Measurements from ENCODE around the gene KRT26. TPM values are rescaled to one million over a fixed set of nuclear protein-coding genes. Genes with fewer than 3 reads are reported as not detected.

KRT26 gene
- total RNA-seq, 1 experiment from 2014 or later: not detected

DNA sequence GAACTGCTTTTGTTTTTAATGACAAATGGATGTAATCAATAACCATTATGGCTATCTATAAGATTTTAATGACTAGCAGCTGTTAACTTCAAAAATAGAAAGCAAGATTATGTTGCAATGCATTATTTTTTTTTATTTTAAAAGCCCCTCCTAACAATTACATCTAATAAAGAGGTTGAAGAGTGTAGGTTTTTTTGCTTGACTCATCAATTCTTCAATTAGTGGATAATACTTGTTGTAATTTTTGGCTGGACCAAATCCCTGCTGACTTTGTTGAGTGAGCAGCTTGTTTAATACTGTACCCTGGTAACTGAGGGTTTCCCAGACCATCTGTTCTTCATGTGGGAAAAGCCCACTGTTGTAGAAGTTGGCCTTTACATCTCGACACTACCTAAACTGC, 41.0 kb downstream of the KRT26 start:
- Histone ChIP-seq H3F3A (ENCODE audit: insufficient read depth, low read depth) (peaks cover 9% of the 10 kb centered on the region; the same call in 1 of the 2 replicates), H3K4me3 (no peak overlapping the region), H3K9me3 (ENCODE audit: insufficient read depth, low read depth) (no peaks in the 10 kb centered on the region), H3K36me3 (ENCODE audit: low read depth) (no peaks in the 10 kb centered on the region), H3K4me2 (no peak overlapping the region), H3K27me3 (ENCODE audit: insufficient read depth, low read depth) (no peaks in the 10 kb centered on the region), H3K9me2 (ENCODE audit: insufficient read depth) (no peaks in the 10 kb centered on the region; the same call in none of the 2 replicates), H2AFZ (no peak overlapping the region), H3K4me1 (replicated peaks; ENCODE audit: insufficient read depth) (peaks cover 13% of the 10 kb centered on the region), H3K79me2 (ENCODE audit: low read depth) (no peaks in the 10 kb centered on the region), H3K27ac (no peak overlapping the region), H4K20me1 (ENCODE audit: insufficient read depth) (no peaks in the 10 kb centered on the region)
- TF ChIP-seq, protein P1, sequence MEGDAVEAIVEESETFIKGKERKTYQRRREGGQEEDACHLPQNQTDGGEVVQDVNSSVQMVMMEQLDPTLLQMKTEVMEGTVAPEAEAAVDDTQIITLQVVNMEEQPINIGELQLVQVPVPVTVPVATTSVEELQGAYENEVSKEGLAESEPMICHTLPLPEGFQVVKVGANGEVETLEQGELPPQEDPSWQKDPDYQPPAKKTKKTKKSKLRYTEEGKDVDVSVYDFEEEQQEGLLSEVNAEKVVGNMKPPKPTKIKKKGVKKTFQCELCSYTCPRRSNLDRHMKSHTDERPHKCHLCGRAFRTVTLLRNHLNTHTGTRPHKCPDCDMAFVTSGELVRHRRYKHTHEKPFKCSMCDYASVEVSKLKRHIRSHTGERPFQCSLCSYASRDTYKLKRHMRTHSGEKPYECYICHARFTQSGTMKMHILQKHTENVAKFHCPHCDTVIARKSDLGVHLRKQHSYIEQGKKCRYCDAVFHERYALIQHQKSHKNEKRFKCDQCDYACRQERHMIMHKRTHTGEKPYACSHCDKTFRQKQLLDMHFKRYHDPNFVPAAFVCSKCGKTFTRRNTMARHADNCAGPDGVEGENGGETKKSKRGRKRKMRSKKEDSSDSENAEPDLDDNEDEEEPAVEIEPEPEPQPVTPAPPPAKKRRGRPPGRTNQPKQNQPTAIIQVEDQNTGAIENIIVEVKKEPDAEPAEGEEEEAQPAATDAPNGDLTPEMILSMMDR (conservative IDR thresholded peaks at IDR 0.05): no peak
- no peak for TF ChIP-seq EZH2 (IDR thresholded peaks at IDR 0.05; ENCODE audit: low read depth)
- no peak for DNase-seq
- ChIA-PET POLR2A (ENCODE audit: unreplicated experiment) (no interaction called here), CTCF (no interaction called here)
- intact Hi-C loops (cut with micrococcal nuclease; ENCODE audit: unreplicated experiment): no loop called here
- no TSS peak for BruUV-seq (replicated peaks)

DNA sequence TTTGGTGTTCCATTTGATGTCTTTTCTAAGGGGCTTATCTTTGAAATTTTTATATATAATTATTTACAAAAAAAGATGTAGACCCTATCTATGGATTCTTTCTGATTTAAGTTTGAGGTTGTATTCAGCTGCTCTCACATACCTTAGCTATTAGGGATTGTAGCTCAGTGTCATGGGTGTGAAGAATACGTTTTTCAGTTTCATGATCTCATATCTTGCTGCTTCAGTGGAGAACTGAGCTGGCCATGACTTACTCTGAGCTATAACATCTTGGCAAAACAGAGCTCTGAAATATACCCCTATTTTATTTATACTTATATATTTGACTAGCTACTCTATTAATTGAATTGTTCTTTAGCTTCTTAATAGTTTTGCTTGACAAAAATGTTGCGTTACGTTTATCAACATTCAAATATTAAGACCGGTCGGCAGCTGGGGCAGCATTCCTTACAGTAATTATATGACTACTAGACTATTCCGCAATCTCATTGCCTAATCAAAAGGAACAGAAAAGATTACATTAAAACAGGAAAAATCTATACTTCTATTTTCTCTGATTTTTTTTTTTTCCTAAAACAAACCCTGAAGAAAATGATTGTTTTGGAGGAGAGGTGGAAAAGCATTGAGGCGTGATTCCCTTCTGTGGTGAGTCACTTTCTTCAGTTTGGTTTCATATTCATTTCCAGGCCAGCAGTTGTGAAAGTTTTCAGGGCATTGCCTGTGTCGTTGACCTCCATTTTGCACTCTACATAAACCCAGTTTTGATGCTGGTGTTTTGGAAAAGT, 44.4 kb downstream of the KRT26 start:
- Histone ChIP-seq H4K20me1 (ENCODE audit: insufficient read depth) (no peaks in the 10 kb centered on the region), H3K4me3 (no peak overlapping the region), H3K79me2 (ENCODE audit: low read depth) (no peaks in the 10 kb centered on the region), H3K27ac (peak overlapping the region; percentile 62), H3F3A (ENCODE audit: insufficient read depth, low read depth) (peaks cover 9% of the 10 kb centered on the region; the same call in 1 of the 2 replicates), H3K9me2 (ENCODE audit: insufficient read depth) (no peaks in the 10 kb centered on the region; the same call in none of the 2 replicates), H3K9me3 (ENCODE audit: insufficient read depth, low read depth) (no peaks in the 10 kb centered on the region), H3K36me3 (ENCODE audit: low read depth) (no peaks in the 10 kb centered on the region), H3K4me2 (peak overlapping the region; percentile 44; the same call in 1 of the 2 replicates), H3K27me3 (ENCODE audit: insufficient read depth, low read depth) (no peaks in the 10 kb centered on the region), H2AFZ (peak overlapping the region; percentile 54; the same call in 1 of the 2 replicates), H3K4me1 (replicated peaks; ENCODE audit: insufficient read depth) (peaks cover 13% of the 10 kb centered on the region)
- peak; percentile 10 to 54 for DNase-seq
- TF ChIP-seq EZH2 (IDR thresholded peaks at IDR 0.05; ENCODE audit: low read depth): no peak
- TF ChIP-seq, protein P1 (conservative IDR thresholded peaks at IDR 0.05): no peak
- CTCF ChIA-PET: interaction anchor here (0.7 kb wide), 1 partner anchor 27 kb away, joined by 3 read pairs; no protein-coding TSS in a partner anchor
- POLR2A ChIA-PET (ENCODE audit: unreplicated experiment): interaction anchor here (0.5 kb wide), 1 partner anchor 22 kb away, joined by 3 read pairs; no protein-coding TSS in a partner anchor
- no TSS peak for BruUV-seq (replicated peaks)
- intact Hi-C loops (cut with micrococcal nuclease; ENCODE audit: unreplicated experiment): no loop called here

DNA sequence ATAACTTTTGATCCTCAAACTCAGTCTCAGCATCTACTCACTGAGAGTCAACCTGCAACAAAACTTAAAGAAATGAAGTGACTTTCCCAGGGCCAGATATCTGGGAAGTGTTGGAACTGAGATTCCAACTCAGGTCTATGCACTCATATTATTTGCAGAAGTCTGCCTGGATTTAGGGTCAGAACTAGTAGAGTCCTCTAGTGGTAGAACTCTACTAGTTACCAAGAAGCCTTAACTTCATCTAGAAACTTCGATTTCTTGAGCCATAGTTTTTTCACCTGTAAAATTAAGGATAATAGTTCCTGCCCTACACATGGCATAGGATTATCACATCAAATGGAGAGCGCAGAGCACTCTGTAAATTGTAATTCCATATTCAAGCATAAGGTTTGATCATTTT, 45.1 kb downstream of the KRT26 start:
- no peaks in the 10 kb centered on the region for H3K9me3 ChIP-seq (ENCODE audit: insufficient read depth, low read depth)
- DNase-seq: no peak
- BruUV-seq (replicated peaks): no TSS peak
- no peak for TF ChIP-seq EZH2 (IDR thresholded peaks at IDR 0.05; ENCODE audit: low read depth)
- TF ChIP-seq, protein P1 (conservative IDR thresholded peaks at IDR 0.05): peak; percentile 43; the same call in 1 of the 2 replicates
- no peak overlapping the region for H2AFZ ChIP-seq
- CTCF ChIA-PET: no interaction called here
- no peak overlapping the region for H3K4me2 ChIP-seq
- no peaks in the 10 kb centered on the region for H4K20me1 ChIP-seq (ENCODE audit: insufficient read depth)
- H3K36me3 ChIP-seq (ENCODE audit: low read depth): no peaks in the 10 kb centered on the region
- H3F3A ChIP-seq (ENCODE audit: insufficient read depth, low read depth): peaks cover 9% of the 10 kb centered on the region; the same call in 1 of the 2 replicates
- intact Hi-C loops (cut with micrococcal nuclease; ENCODE audit: unreplicated experiment): no loop called here
- H3K27me3 ChIP-seq (ENCODE audit: insufficient read depth, low read depth): no peaks in the 10 kb centered on the region
- POLR2A ChIA-PET (ENCODE audit: unreplicated experiment): interaction anchor here (0.5 kb wide), 1 partner anchor 22 kb away, joined by 3 read pairs; no protein-coding TSS in a partner anchor
- H3K9me2 ChIP-seq (ENCODE audit: insufficient read depth): no peaks in the 10 kb centered on the region; the same call in 1 of the 2 replicates
- H3K27ac ChIP-seq: no peak overlapping the region
- no peaks in the 10 kb centered on the region for H3K79me2 ChIP-seq (ENCODE audit: low read depth)
- peaks cover 13% of the 10 kb centered on the region for H3K4me1 ChIP-seq (replicated peaks; ENCODE audit: insufficient read depth)
- H3K4me3 ChIP-seq: no peak overlapping the region

Data from PC-9 (cell line).